Activated T-cell treated with anti-CD3 and anti-CD28 coated beads for 1 hour (primary cell): ENCODE results near the gene MAP3K9.
"Not testable (repeated sequence)": the region's sequence is repeated elsewhere in the genome, so short reads cannot be mapped to it uniquely, and the experiment has no call there.

Experiments used
- DNase-seq: peaks from one replicate; pipeline ENCODE4 v3.0.0-alpha.2; 2020; ENCODE audit warnings: low read depth

Gene MAP3K9

DNA sequence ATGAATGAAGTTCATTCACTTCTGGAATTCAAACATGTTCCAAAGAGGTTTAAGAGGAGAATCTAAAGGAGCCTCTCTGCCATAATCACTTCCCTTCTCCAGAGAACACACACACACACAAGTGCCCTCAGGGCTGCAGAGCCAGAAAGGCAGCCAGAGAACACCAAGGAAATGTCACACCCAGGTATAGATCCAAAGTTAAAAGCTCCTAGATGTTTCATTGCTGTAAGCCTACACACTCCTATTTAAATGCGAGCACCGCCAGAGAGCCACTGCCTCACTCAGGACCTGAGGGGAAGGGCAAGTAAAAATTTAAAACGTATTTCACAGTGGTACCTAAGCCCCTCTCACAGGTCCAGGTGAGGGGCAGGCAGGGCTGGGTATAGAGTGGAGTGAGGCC, 85.2 kb downstream of the MAP3K9 start:
- DNase-seq: no peak

DNA sequence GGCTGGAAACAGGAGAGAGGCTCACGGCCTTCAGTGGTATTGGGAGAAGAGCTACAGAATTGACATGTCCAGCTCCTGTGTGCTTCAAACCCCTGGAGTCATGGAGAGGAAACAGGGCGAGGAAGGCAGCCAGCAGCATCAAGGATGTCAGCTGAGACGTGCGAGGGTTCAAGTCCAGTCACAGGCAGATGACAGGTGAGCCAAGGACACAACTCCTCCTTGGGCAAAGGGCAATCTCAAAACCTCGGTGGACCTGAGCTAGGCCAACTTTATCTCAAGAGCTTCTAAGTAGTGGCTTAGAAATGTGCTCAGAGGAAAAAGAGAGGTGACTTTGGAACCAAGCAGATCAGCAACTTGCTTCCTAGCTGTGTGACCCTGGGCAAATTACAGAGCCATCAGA, 86.0 kb downstream of the MAP3K9 start:
- no peak for DNase-seq

DNA sequence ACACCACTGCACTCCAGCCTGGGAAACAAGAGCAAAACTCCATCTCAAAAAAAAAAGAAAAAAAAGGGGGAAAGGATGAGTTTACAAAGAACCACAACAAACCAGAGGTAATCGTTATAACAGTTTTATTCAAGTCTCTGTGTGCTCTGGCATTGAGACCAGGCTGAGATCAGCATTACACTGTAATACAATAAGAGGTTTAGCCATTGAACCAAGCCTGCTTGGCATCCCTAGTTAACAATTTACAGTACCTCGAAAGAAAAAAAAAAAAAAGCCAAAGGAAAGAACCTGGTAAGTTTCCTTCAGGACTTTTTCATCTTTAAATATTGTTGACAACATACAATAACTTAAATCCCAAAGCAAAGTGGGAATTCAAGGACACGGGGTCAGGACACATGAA, 86.9 kb downstream of the MAP3K9 start:
- DNase-seq: no peak

DNA sequence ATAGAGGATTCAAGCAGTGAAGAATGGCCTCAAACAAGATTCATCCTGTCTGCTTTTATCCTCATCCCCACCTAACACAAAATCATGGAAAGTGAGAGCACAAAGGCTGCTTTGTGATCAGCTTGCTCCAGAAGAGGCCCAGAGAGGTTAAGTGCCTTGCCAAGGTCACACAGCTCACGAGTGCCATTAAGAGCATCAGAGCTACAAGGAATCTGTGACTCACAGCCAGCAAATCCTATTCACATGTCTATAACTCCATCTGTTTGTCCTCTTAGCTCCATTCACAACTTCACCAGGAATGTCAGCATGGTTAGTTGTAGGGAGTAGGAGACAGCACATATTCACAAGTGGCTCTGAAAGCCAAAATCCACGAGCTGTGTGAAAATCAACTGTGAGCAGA, 87.8 kb downstream of the MAP3K9 start:
- DNase-seq: no peak

DNA sequence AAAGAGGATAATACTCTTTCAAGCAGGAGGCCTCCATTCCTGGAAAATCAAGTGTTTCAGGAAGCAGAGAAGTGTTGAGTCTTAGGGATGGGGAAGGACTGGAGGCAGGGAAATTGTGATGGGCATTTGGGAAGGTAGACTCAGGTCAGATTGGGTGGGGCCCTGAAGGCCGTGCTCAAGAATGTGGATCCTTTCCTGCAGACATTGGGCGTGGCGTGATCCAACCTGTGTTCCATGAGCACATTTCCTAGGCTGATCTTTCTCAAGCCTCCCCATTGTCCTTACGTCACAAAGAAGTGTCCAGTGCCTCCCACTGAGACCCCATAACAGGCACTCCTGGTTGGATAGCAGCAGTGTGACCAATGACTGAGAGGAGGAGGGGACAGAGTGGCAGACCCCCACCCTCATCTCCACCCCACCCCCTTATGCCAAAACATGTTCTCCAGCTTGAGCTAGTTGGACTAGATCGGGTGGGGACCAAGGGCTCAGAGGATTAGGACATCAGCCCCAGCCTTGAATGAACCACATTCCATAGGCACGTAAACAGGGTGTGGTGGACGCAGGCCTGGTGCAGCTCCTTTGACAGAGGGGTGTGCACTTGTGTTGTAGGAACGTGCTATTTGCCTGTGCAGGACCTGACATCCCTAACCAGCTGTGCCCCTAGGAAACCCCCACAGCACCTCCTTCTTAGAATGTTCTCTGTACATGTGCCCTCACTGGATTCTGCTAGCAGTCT, 90.8 kb downstream of the MAP3K9 start:
- DNase-seq: no peak

DNA sequence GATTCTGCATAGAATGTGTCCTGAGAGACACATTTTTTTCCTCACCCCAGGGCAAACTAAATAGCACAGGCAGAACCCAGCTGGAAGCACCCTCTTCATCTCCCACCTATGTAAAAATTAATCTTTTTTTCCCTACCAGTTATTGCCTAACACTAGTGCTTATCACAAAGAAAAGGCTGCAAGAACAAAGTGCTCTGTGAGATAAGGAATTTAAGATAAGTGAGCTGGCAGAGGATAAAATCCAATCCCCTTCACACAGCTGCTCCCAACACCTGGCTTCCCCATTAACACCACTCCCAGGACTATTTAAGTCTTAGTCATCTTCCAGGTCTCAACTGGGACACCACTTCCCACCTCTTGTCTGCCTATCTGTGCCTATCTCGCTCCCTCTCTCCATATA, 92.4 kb downstream of the MAP3K9 start:
- no peak for DNase-seq

DNA sequence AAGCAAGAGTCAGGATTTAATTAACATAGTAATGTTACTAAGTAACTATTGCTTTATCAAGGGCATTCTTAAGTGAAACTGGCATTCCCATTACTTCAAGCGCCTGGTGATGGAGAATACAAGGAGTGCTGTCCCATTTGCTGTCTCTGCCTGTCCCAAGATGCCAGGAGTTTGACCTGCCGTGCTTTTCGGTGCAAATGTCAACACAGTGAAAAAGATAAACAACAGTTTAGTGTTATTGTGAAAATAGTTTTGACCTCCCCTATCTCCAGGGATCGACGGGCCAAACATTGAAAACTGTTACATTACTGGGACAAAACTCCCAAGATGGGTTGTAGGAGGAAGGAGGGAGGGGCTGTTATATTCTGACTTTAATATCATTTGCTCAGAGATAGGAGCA, 92.8 kb downstream of the MAP3K9 start:
- DNase-seq: no peak

DNA sequence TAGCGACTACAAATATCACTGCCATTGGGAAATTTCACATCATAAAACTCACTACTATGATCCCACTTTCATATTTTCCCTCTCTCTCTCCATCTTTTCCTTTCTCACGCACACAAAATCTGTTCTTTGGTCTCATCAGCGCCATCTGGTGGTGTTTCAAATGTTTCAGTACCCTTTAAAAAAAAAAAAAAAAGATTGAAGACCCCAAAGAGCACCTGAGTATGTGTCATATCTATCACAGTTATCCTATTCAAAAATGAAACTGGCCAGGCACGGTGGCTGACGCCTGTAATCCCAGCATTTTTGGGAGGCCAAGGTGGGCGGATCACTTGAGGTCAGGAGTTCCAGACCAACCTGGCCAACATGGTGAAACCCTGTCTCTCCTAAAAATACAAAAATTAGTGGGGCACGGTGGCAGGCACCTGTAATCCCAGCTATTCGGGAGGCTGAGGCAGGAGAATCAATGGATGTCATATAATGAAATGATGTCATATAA, 95.2 kb downstream of the MAP3K9 start:
- peak; percentile 50 for DNase-seq

DNA sequence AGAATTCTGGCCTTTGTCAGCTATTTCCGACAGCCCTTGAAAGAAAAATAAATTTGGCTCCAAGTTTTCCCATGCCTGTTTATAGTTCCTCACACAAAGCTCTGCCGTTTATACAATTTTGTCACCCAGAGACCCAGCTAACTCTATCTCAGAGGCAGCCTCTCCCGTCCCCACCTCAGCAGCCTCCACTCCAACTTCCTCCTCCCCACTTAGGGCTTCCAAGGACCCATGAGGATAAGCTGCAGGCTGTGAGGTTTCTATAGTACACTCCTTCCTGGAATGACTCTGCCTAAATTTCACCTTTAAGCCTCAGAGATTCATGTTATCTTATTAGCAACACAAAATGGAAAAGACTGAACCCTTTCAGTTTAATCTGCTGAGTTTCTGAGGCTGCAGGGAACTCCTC, 95.8 kb downstream of the MAP3K9 start:
- DNase-seq: no peak

DNA sequence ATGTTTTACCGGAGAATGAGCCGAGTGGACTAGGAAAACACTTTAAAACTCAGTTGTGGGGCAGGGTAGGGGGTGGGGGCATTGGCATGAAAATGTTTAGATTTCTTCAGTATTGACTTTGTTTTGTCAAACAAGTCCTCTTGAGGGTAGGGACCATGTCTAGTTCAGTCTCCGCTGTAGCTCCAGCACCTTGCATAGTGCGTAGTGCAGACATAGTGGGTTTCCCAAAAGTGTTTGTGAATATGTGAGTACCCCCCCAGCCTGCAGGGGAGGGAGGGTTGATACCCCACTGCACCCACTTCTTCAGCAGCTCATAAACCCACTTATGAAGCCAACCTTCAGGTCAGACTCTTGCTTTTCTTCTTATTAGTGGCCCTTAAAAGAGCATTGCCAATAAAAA, 96.2 kb downstream of the MAP3K9 start:
- DNase-seq: no peak

DNA sequence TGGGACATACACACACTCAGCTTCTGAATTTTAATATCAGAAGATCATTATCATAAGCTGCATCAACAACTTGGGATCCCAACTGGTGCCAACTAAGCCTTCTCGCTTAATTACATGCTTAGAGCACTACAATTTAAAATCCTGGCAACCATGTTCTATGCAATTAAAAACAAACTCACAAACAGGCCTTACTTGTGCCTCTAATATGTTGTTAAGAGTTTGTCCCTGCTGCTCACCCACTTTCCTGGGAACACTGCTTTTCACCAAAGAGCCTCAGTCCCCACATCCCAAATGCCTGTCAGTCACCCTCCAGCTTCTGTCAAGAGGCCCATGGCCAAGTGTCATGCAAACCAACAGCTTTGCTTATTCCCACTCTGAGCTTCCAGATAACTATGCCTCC, 97.9 kb downstream of the MAP3K9 start:
- DNase-seq: no peak

DNA sequence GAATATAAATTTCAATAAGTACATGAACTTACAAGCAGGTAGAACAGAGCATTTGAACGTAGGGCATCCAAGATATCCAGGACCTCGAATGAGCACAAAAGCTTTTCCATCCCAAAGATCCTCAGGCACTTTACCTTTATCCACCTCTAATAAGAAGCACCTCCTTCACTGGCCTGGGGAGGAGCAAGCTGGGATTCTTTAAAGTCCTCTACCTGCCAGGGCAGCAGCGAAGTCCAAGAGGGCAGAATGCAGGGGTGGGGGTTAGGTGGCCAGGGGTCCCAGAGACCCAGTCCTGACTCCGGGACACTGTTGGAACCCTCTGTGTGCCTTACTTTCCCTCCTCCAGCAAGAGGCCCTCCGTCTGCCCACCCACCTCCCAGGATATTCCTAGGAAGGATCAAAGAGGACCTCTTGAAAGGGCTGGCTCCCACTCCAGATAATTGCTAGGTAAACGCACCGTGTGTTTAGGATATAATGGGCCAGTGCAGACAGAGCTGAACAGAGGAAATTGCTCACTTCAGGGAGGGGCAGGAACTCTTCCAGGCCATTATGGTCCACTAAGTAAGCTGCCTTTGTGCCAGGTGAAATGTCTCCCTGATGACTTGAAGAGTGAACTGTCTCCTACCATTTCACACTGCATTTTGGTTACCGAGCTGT, 99.5 kb downstream of the MAP3K9 start:
- DNase-seq: no peak

DNA sequence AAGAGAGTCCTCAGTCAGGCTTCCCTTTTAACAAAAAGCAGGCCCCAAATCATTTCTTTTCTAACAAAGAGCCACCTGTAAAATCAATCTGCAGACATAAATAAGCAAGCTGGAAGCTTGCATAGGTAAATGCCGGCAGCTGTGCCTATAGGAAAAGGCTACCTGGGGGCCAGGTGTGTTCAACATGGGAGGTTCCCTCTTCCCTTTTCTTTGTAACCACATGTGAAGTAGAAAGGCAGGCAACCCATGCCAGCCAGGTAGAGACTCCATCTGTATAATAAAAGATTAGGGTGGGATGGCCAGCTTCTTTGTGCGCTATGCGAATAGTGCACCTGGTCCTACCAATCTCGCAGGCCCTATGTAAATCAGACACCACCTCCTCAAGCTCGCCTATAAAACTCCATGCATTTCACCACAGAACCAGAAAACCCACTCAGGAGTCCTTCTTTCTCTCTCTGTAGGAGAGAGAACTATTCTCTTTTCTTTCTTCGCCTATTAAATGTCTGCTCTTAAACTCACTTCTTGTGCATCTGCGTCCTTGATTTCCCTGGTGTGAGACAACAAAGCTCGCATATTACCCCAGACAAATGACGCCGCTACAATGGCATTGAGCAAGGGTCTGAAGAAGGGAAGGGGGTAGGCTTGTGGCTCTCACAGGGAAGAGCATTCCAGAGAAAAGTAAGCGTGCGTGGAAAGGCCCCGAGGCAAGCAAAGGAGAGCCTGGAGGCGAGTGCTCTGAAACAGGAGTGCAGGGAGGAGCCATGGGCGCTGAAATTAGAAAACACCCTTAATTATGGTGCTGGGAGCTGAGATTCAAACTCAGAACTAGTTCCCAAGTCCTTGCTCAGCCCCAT, 100.4 kb downstream of the MAP3K9 start:
- no peak for DNase-seq

DNA sequence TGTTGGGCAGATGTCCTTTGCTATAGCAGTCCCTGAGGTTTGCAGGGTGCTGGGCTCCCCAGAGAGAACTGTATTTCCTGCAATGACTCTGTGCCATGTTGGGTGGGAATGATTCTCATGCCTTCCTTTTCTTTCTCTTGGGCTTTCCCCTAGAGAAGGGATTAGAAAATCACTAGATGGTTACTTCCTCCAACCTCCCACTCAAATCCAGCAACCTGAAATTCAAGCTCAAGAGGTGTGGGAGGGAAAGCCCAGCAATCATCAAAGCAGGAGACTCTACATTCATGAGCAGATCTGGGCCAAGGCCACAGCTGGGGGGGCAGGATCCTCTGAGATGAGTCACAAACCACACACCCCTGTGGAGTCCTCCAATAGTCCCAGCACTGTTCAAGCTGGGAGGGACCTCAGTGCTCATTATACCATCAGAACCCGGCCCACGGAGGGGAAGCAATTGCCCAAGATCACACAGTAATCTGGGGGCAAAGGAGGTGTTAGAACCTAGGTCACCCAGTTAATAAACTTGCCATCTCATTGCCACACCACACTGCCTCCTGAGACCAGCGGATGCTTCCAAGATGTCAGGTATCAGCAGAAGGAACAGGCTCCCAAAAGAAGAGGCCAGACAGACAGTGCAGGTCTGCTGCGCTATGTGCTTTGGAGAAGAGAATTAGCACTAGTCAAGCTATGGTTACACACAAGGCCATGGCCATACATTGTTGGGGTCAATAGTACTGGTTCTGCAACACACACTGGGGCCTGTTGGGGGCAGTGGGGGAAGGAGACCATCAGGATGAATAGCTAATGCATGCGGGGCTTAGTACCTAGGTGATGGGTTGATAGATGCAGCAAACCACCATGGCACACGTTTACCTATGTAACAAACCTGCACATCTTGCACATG, 101.9 kb downstream of the MAP3K9 start:
- DNase-seq: no peak

DNA sequence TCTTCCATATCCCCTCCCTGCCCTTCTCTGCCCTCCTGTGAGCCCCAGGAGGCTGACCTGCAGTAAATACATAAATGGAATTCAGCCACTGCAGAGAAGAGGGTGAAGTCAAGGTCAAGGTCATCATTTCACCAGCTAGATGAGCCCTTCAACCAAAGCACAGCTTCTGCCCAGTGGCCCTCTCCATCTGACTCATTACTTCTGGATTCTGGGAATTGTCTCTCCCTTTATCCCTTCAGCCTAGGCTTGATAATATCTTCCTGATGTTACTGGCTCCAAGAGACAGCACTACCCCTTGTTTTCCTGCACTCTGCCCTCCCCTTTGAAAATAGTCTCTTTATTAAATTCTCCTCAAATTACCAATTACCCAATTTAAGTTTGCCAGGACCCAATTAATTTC, 103.1 kb downstream of the MAP3K9 start:
- no peak for DNase-seq

DNA sequence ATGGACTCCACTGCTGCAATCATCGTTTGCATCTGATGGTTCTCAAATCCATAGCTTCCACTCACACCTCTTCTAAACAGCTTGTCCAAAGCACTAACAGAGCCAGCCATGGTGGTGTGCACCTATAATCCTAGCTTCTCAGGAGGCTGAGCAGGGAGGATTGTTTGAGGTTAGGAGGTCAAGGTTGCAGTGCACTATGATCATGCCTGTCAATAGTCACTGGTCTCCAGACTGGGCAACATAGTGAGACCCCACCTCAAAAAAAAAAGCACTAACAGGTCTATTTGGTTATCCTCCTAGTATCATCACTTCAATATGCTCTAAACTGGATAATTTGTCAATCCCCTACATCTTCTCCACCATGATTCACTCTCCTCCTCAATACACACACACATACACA, 104.4 kb downstream of the MAP3K9 start:
- no peak for DNase-seq

DNA sequence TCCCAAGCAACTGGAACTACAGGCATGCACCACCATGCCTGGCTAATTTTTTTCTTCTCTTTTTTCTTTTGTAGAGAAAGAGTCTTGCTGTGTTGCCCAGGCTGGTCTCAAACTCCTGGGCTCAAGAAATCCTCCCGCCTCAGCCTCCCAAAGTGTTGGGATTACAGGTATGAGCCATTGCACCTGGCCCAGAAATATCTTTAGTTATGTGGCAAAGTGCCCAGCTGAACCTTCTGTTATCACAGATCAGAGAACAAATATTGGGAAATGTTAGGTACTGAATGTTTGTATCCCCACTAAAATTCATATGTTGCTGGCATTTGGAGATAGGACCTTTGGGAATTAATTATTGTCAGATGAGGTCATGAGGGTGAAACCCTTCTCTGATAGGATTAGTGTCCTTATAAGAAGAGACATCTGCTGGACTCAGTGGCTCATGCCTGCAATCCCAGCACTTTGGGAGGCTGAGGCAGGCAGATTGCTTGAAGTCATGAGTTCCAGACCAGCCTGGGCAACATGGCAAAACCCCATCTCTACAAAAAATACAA, 105.6 kb downstream of the MAP3K9 start:
- not testable (repeated sequence) for DNase-seq

DNA sequence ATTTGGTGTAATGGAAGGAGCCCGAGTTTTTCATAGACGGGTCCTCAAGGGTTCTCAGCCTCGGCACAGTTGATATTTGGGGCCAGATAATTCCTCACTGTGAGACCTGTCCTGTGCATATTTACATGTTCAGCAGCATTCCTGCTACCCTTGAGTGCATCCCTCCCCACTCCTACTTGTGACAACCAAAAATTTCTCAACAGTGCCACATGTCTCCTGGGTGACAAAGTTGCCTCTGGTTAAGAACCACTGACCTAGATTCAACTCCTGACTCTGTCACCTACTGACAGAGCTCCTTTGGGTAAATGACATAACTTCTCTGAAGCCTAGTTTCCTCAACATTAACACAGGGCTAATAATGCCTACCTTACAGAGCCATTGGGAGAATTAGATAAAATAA, 107.2 kb downstream of the MAP3K9 start:
- DNase-seq: no peak

DNA sequence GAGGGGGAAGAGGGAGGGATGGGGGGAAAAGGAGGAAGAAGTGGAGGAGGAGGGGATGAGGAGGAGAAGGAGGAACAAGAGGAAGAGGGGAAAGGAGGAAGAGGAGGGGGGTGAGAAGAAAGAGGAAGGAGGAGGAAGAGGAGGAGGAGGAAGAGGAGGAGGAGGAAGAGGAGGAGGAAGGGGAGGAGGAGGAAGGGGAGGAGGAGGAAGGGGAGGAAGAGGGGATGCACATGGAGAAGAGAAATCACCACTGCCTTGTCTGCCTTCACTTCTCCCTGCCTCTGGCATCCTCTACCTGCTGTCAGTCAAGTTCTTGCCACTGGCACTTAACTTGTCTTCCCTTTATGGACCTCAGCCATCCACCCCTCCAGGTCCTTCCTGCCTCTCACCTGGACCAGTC, 107.7 kb downstream of the MAP3K9 start:
- DNase-seq: no peak

DNA sequence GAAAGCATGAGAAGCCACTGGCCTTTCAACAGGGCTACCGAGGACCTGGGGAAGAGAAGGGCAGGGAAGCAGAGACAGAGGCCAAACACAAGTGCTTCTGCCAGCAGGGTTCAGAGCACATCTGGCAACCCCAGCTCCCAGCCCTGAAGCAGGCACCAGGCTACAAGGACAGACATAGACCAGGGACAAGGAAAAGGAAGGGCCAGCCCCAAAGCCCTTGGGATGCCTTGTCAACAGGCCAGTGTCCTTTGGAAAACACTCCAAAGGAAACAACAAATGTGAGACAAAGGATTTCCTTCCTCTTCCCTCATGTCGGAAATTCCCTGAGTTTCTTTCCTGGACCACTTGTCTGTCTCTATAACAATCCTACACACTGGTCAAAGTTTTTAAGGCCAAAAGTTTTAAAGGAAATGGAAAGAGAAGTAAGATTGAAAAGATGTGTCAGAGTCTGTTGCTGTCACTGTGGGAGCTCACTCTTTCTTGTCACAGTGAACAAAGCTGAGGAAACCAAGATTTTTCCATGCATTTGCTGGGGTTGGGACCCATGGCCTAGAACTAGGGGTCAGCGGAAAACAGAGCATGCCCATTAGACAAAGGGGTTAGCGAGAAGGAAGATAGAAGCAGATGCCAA, 108.2 kb downstream of the MAP3K9 start:
- no peak for DNase-seq

DNA sequence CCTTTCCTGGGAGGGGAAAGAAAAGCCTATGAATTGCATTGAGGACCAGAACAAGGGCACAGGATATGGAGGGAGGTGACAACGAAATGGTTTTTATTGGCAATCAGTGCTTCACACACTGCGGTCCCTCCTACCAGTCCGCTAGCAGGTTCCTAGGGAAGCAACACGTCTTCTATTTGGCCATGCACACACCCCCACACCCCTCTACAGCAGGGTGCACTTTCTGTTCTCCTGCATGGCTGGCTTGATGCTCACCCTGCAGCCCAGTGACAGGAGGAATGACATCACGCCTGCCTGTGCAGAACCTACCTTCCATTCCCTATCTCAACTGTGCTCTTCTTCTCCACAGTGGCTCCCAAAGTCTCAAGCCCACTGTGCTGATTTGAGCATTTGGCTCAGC, 109.7 kb downstream of the MAP3K9 start:
- no peak for DNase-seq
